GM19468 (cell line): ENCODE measurements around the gene TMEM223.
"Not testable (repeated sequence)": the region's sequence is repeated elsewhere in the genome, so short reads cannot be mapped to it uniquely, and the experiment has no call there.

Experiments used
- ATAC-seq: cut with Tn5 transposase; IDR thresholded peaks from one replicate; pipeline ENCODE4 v1.9.1; 2021; ENCODE audit warnings: mild to moderate bottlenecking, moderate library complexity, moderate number of reproducible peaks; ENCODE audit not compliant: unreplicated experiment; ENCODE audit errors: extremely low read depth

Gene TMEM223

DNA sequence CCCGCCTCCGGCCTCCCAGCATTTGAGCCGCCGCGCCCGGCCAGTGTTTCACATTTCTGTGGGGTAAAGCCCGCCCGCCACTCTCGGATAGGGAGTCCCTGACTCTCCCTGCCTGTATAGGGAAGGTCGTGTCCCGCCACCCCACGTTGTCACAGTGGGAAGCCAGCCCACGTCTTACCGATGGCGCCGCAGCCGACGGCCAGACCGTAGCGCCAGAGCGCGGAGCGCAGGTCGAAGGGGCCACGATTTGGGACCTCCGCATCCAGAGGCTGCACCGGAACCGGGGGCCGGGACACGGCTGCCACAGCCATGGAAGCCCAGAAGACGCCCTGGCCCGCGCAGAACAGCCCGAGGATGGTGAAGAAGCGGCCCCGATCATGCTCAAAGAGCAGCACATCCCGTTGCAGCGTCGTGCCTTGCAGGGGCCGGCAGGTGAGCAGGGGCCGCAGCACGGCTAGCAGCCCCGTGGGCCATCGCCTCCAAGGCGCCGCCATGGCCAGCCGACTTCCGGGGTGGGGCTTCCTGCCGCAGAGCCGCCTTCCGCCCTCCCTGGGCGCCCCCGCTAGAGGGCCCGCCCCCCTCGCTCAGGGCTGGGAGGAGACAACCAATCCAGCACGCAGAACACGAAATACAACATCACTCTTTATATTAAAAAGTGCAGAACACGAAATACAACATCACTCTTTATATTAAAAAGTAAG is at the start of gene TMEM223:
TMEM223 (minus strand) TSS at position 506 of the 701 bp plus-strand sequence; CDS start at position 494, 12 bp downstream.
- no peak for ATAC-seq

GRCh38 chr11:62840721-62841360 is 49.0 kb upstream of the TMEM223 start:
- not testable (repeated sequence) for ATAC-seq

DNA sequence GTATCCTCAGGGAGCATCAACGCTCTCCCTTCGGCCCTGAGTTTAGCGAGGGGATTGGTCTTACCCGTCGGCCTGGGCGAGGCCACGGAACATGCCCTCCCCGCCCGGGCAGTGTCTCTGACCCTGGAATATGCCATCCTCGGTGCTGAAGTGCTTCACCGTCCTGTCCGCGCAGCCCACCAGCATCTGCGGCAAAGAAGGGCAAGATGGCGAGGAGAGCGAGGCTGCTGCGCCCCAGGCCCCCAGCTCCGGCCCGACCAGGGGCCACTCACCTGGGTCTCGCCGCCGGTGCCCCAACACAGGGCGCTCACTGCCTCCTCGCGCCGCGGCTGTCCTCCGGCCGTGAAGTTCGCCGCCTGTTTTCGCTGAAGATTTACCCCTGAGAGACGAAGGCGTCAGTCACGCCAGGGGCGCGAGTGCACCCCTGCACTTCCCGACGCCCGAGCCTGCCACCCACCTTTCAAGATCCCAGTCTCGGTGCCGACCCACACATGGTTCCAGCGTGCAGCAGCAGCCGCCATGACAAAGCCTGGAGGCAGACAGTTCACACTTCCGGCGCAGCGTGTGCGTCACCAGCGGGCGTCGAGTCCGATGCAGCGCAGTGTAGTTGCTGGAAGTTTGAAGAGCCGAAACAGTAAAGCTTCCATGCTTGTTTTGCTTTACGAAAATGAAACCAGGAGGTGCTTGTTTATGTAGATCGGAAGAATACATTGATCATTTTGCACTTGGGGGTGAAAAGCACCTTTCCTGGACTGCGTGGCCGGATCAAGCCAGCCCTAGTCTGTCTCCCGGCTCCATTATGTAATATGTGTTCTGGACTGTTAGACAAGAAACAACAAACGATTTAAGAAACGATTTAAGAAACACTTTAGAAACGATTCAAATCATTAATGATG is 47.5 kb upstream of the TMEM223 start, which contains the start of gene WDR74:
WDR74 (minus strand) TSS at position 541 of the 896 bp plus-strand sequence; CDS start at position 521, 20 bp downstream.
- peak; percentile 31 for ATAC-seq

GRCh38 chr11:62835336-62835735 is 43.5 kb upstream of the TMEM223 start:
- ATAC-seq = no peak

- no peak for ATAC-seq
Measured at GRCh38 chr11:62832336-62833234, 40.8 kb upstream of the TMEM223 start, which contains the start of gene TEX54. Gene TEX54, minus strand, starts transcription at chr11:62832841.

DNA sequence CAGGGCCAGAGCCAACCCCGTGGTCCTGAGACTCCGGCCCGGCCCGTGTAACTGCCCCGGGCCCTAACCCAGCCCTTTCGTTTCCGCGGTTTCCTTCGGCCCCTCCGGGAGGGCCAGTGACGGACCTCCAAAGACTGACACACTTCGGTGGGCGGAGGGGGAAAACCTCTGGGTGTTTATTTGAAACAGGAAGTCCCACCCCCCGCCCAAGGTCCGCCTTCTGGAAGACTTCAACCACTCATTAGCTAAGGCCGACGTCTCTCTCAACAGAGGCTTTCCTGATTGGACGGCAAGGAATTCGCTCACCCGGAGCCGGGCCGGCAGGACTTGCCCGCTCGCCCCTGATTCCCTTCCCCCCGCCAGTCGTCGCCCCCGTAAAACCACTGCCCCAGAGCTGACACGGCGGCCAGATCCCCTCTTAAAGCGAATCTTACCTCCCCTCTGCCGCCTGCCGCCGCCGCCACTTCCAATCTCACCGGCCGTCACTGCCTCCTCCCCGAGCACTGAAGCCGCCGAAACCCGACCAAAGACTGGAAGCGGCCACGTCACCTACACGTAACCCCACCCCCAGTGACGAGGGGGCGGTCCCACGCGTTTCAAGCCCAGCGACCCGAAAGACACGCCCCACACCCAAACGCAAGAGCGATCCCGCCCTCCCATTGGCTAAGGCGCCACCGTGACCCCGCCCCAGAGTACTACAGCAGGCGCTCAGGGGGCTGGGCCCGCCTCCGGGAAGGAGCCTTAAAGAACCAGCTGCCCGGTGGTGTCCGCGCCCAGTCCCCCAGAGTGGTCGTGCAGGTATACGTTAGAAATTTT is 39.9 kb upstream of the TMEM223 start, which contains the start of gene STX5:
STX5 (minus strand) TSS at position 532 of the 816 bp plus-strand sequence. CDS start 808 bp downstream, outside the sequence.
- peak; percentile 70 for ATAC-seq

GRCh38 chr11:62830904-62831519 is 39.2 kb upstream of the TMEM223 start:
- ATAC-seq = no peak

GRCh38 chr11:62828130-62828529 is 36.3 kb upstream of the TMEM223 start:
- ATAC-seq = not testable (repeated sequence)

DNA sequence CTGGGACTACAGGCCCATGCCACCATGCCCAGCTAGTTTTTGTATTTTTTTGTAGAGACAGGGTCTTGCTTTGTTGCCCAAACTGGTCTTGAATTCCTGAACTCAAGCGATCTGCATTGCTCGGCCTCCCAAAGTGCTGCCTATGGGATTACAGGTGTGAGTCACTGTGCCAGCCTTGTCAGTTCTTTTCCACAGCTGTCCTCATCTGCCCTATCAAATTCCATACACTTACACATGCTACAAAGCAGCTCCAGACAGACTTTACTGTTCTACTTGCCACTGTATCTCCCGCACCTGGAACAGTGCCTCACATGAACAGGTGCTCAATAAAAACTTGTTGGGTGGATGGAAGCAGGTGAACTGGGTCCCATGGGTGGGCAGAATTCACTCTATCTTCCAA is 31.9 kb upstream of the TMEM223 start:
- ATAC-seq = no peak

- ATAC-seq = no peak
Measured at GRCh38 chr11:62817129-62817528, 25.3 kb upstream of the TMEM223 start.

- no peak for ATAC-seq
Measured at GRCh38 chr11:62816557-62816956, 24.8 kb upstream of the TMEM223 start.

GRCh38 chr11:62811659-62812058 is 19.9 kb upstream of the TMEM223 start:
- ATAC-seq = no peak

DNA sequence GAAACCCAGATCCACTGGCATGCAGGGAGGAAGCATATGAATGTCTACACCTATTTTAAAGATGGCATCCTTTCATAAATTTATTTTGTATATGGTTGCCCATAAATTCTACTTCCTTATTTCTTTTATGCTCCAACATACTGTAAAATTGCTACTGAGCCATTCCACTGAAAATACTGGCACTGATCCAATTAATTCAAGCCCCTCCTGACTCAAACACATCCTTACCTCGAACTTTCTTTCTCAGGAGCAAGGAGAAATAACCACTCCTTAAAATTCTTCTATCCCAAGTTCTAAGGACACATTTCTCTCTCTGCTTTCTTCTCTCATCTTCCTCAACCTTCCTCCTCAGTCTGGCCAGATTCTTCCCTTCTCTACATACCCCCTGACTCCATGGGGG is 18.9 kb upstream of the TMEM223 start:
- no peak for ATAC-seq

DNA sequence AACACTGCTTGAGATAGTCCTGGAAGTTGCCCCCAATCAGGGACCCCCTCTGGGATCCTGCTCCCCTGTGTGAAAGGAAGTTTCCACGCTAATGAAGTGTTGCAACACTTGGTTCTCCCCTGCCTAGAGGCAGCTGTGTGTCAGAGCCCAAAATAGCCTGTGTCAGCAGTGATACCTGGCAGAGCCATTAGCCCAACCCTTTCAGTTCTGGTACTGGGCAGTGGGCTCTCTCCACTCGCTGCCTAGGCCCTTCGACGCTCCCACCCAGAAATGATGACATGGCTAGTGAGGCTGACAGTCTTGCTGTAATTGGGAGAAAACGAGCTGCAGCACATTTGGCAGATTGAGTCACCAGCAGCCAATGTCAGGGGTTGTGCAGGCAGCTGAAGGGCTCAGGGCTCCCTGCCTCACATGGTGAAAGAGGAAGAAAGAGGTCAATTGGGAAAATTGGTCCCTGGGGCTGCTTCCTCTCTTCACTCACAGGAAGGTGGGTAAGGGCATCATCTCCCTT is 14.9 kb upstream of the TMEM223 start:
- no peak for ATAC-seq

- no peak for ATAC-seq
Measured at GRCh38 chr11:62805961-62806441, 14.2 kb upstream of the TMEM223 start.

GRCh38 chr11:62805076-62805892 is 13.5 kb upstream of the TMEM223 start, which contains the start of gene NXF1:
Gene NXF1, minus strand, starts transcription at chr11:62805440. Its CDS starts 84 bp downstream, at chr11:62805356.
- peak; percentile 65 for ATAC-seq
